Stimulated activated CD8-positive, alpha-beta memory T cell treated with anti-CD3 and anti-CD28 coated beads, Interleukin-4, amount 100 ng/mL, for 48 hours (primary cell): ENCODE results near the gene BECN2.
"Not testable (repeated sequence)": the region's sequence is repeated elsewhere in the genome, so short reads cannot be mapped to it uniquely, and the experiment has no call there.

Source experiments
- DNase-seq: peaks from one replicate; pipeline ENCODE4 v3.0.0-alpha.2; 2020

BECN2 gene

DNA sequence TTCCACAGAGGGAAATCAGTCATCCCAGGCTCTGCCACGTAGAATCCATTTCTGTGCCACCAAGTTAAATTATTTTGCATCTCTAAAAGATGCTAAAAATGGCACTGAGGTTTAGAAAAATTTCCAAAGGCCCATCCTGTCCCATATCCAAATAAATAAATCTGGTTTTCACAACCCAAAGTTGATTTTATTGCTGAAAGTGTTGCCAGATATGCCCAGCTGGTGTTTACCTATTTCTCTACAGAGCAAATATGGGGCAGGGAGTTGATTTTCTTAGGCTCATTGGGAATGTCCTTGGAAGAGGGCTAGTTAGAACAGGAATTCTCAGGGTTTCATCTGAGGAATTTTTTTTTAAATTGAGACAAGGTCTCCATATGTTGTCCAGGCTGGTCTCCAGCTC is 22.4 kb downstream of the BECN2 start:
- DNase-seq: no peak

DNA sequence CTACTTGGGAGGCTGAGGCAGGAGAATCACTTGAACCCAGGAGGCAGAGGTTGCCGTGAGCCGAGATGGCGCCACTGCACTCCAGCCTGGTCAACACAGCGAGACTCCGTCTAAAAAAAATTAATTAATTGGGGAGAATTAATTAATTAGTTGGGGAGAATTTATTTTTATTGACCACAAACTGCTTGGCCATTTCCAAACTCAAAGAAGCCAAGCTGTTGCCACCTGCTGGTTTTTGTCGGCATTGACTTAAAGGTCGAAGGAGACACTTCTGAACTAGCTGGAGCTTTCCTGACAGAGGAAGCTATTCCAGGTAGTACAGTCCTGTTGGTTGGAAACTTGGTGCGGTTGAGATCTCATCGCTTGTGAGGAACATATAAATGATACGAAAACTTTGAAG is 28.2 kb downstream of the BECN2 start:
- DNase-seq: peak; percentile 25

- DNase-seq: not testable (repeated sequence)
These were observed 30.9 kb downstream of the BECN2 start for GRCh38 chr1:241988389-241988930.

GRCh38 chr1:241990040-241990439 is 32.5 kb downstream of the BECN2 start:
- DNase-seq: no peak

DNA sequence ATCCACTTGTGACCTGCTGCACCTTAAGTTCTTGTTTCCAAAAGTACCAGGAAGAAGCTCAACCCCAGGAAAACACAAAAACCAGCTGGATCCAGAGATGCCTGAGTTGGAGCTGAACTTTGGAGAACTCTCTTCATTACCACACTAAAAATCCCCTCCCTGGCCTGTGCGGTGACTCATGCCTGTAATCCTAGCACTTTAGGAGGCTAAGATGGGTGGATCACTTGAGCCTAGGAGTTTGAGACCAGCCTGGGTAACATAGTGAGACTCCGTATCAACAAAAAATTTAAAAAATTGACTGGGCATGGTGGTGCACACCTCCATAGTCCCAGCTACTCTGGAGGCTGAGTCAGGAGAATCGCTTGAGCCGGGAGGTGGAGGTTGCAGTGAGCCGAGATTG is 35.2 kb downstream of the BECN2 start:
- no peak for DNase-seq

- no peak for DNase-seq
These were observed 36.6 kb downstream of the BECN2 start for GRCh38 chr1:241994171-241994570.

GRCh38 chr1:241997401-241997998 is 39.9 kb downstream of the BECN2 start:
- no peak for DNase-seq

DNA sequence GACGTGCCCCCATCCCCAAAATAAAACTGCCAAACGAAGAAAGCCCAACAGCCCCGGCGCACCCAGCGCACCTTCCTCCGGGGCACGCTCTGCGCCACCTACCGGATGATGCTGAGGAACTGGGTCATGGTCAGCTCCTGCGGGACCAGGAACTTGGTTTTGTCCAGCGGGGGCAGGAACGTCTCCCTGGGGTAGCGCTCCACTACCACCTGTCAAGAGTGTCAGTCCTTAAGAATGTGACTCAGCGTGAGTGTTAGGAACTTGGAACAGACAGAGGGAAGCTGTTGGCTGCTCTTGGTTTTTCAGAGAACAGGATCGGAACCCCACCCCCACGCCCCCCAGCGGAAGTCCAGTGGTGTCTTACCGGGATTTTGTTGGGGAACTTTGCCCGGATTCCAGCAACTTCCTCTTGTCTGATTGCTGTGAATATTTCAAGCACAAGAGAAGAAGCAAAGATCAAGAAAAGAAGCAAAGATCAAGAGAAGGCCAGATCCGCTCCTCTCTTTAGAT is 40.9 kb downstream of the BECN2 start:
- peak; percentile 72 for DNase-seq

DNA sequence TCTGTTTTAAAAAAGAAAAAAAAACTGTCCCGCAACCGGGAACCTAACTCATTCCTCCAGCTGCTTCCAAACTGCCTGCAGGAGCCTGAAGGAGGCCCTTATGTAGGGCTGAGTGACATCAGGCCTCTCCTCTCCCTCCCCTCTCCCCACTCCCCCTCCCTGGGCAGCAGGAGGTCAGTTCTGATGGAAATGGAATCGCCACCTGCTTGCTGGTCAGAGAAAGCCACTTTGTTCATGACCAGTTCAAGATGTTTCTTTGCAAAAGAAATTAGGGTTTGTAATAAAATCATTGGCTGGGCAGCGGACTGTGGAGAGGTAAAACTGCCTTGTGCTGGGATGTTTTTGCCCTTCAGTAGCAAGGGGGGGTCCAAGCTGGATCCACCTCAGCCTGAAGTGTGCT is 41.5 kb downstream of the BECN2 start, which contains the start of gene MAP1LC3C:
MAP1LC3C (minus strand) TSS at position 73 of the 400 bp plus-strand sequence. CDS start 90 bp downstream, outside the sequence.
- no peak for DNase-seq

- no peak for DNase-seq
These were observed 42.9 kb downstream of the BECN2 start for GRCh38 chr1:242000434-242000833.

- DNase-seq: no peak
These were observed 44.5 kb downstream of the BECN2 start for GRCh38 chr1:242002072-242002471.

DNA sequence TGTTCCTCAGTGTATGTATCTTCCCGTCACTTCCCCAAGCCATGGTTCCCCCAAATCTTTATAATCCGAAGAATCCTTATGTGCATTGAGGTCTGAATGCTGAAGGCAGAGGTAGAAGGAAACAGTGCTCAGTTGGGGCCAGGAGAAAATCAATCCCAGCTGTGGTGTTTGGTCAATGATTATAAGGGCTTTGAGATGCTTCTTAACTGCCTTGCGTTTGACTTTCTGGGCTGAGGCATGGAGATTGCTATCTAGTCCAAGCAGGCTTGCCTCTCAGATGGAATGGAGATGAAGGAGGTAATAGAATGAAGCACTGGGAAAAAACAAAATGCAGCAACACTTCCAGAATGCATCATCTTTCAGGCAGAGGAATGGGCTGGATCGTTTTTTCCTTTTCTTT is 44.9 kb downstream of the BECN2 start:
- DNase-seq: no peak

DNA sequence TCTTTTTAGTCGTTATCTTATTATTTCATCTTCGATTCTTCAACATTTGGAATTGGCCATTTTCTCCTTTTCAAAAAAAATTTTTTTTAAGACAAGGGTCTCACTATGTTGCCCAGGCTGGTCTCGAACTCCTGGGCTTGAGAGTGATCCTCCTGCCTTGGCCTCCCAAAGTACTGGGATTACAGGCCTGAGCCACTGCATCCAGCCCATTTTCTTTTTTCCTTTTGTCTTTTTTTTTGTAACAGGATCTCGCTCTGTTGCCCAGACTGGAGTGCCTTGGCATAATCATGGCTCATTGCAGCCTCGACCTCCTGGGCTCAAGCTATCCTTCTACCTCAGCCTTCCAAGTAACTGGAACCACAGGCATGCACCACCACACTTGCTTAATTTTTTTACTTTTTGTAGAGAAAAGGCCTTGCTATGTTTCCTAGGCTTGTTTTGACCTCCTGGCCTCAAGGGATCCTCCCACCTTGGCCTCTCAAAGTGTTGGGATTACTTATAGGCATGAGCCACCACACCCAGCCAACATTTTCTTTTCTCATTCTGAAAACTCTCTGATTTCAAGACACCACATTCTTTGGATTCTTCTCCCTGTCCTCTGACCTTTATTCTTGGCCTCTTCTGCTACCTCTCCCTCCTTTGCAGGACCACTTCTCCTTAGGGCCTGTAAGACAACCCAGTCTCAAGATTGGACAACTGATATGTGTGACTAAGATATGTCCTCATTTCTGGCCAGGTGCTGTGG is 47.4 kb downstream of the BECN2 start:
- no peak for DNase-seq

GRCh38 chr1:242005866-242006535 is 48.4 kb downstream of the BECN2 start:
- DNase-seq: no peak

GRCh38 chr1:242006976-242007375 is 49.4 kb downstream of the BECN2 start:
- no peak for DNase-seq
